Stimulated activated naive CD4-positive, alpha-beta T cell (primary cell): ENCODE results near the gene TOMM70.
A peak's percentile ranks its signal among the peaks of the same experiment; 100 is the strongest.

Source experiments
- DNase-seq, 6 experiments: peaks; one replicate each; lab custom pipeline; 2025; lab: John Stamatoyannopoulos, UW

TOMM70 gene

DNA sequence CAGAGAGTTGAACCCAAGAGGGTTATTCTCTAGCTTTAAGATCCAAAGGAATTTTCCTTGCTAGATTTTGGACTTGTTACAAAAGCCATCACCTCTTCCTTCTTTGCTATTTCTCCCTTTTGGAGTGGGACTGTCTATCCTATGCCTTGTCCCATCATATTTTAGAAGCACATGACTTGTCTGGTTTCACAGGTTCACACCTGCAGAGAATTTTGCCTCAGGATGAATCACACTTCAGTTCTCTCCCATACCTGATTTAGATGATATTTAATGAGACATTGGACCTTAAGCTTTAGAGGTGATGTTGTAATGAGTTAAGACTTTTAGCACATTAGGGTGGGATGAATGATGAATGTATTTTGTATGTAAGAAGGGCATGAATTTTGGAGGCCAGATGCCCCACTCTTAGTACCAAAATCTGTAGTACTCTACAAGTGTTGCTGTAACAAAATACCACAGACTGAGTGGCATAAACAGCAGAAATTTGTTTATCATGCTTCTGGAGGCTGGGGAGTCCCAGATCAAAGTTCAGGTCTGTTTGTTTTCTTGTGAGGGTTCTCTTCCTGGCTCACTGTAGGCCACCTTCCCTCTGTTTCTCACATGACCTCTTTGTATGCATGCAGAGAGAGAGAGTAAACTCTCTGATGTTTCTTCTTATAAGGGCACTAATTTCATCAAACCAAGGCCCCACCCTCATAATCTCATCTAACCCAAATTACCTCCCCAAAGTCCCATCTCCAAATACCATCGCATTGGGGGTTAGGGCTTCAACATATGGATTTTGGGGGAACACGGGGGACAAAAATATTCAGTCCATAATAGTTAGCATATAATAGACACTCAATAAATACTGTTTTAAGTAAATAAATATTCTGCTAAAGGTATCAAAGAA lies 10.4 kb upstream of the TOMM70 start:
- DNase-seq, result no peak

- no peak for DNase-seq
Observed at GRCh38 chr3:100407977-100408532, 7.2 kb upstream of the TOMM70 start.

- no peak for DNase-seq
Observed at GRCh38 chr3:100407164-100407563, 6.3 kb upstream of the TOMM70 start.

GRCh38 chr3:100404250-100404548 lies 3.3 kb upstream of the TOMM70 start:
- no peak for DNase-seq

DNA sequence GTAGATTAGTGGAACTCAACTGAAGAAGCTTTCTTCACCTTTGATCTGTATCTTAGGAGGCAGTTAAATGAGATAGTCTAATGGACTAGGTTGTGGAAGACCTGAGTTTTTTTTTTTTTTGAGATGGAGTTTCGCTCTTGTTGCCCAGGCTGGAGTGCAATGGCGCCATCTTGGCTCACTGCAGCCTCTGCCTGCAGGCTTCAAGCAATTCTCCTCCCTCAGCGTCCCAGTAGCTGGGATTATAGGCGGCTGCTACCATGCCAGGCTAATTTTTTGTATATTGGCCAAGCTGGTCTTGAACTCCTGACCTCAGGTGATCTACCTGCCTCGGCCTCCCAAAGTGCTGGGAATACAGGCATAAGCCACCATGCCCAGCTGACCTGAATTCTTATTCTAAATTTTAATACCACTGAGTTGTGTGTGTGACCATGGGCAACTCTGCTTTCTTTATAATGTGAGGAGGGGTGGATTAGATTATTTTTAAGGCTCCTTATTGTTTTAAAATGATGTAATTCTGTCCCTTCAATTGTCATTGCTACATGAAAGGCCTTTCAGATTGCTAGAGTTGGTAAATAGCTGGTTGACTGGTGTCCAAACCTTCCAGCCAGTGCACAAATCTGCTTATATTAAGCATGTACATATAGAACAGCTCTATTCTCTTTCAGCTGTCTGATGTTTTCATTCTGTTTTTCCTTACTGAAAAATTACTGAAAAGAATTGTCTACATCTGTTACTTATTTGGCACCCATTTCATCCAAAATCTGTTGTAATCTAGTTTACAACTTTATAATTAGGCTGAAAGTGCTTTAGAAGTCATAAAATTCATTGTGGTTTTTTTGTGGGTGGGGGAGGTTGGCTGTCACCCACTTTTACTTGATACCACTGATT lies 2.7 kb upstream of the TOMM70 start:
- DNase-seq, result no peak

- DNase-seq, result no peak
Observed at GRCh38 chr3:100402891-100403290, 2.0 kb upstream of the TOMM70 start.

GRCh38 chr3:100402256-100402655 lies 1.4 kb upstream of the TOMM70 start:
- no peak for DNase-seq

- peak in 3 of 6 experiments; percentile 40 to 75 (median 56) for DNase-seq
Observed at GRCh38 chr3:100401674-100402041, 769 bp upstream of the TOMM70 start.

DNA sequence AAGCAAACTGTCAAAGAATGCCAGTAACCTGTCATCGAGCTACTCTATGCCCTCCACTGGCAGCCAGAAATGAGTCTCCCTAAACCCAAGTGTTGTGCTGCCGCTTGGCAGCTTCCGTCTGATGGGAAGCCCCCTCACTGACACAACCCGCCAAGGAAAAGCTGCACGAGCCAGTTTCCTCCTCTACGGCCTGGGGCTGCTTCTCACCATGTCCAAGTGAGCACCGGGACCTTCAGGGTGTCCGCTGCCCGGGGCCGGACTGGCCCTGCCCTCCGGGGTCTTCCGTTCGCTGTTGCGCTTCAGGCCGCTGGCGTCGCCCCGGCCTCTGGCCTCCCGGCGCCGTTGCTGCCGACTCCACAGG lies 490 bp downstream of the TOMM70 start:
- DNase-seq, result peak; percentile 21 to 60 (median 34)

- DNase-seq, result no peak
Observed at GRCh38 chr3:100399341-100400071, 1.4 kb downstream of the TOMM70 start.

GRCh38 chr3:100396967-100397366 lies 3.9 kb downstream of the TOMM70 start:
- DNase-seq, result no peak

DNA sequence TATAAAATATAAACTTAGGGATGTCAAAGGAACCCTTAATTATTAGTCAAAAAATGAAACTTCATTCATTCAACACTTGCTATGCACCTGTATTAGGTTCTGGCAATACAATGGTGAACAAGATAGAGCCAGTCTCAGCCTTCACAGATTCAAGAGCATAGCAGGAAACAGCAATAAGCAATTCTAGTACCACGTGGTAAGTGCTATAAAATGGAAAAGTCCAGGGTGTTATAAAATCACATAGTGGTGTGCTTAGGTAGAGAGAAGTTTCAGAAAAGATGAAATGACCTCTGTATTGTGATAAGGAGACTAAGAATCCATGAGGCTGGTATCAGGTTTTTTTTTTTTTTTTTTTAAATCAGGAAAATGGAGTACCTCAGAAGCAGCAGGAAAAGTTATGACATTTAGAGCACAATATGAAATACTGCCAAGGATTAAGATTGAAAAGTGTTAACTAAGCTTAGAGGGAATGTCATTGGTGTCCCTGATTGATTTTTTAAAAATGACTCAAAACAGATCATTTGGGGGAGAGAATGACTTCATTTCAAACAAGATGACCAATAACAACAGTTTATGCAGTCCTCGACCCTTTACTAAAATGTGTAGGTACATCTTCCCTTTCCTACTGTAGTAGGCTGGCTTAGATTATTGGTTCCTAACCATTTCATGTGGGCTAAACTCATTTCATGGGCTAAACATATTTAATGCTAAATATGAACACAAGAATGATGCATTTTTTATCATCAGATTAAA lies 5.0 kb downstream of the TOMM70 start:
- no peak for DNase-seq

GRCh38 chr3:100389025-100389424 lies 11.9 kb downstream of the TOMM70 start:
- DNase-seq, result no peak

- no peak for DNase-seq
Observed at GRCh38 chr3:100386437-100387074, 14.3 kb downstream of the TOMM70 start.

DNA sequence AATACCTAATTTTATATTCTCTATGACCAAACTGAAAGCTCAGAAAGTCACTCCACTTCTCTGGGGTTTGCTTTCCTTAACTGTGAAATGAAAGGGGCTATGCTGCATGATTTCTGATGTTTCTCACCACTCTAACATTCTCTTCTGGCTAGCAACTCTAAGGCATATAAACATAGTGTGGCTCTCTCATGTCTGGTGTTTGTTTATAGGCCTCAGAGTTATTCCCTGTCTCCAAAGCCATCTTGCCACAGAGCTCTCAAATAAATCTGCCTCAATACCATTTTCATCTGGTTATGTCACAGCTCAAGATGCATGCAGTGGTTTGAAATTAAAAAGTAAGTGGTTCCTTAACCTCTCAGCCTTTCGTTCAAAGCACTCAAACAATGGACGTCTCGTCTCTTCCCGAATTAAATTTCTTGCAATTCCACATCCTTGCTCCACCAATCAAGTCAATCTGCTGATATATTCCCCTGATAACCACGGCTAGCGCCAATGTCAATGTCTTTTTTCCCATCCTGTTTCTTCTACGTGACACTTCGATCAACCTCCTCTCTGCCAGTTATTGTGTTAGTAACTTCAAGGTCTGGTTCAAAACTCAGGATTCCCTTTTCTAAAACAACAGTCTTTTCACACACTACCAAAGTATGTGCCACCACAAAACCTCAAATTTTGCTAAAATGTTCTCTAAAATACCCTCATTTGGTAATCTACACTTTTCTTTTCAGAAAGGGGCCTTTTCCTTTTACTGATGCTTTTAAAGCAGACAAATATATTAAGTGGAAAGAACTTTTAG lies 16.0 kb downstream of the TOMM70 start:
- no peak for DNase-seq

- DNase-seq, result no peak
Observed at GRCh38 chr3:100376301-100376700, 24.6 kb downstream of the TOMM70 start.

DNA sequence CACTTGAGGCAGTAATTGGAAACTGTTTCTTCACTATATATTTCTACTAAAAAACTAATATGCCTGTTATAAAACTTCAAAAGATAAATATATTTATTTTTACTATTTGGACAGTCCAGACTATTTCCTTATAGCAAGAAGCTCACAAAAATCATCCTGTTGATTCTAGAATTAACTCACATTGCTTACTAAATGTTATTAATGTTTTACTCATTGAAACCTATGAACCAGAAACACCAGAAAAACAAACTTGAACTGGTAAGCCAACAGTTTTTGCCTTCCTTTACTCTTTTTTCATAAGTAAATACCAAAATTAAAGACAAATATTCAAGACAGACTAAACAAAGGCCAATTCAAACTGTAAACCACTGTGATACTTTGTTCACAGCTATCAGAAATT lies 26.4 kb downstream of the TOMM70 start:
- no peak for DNase-seq

DNA sequence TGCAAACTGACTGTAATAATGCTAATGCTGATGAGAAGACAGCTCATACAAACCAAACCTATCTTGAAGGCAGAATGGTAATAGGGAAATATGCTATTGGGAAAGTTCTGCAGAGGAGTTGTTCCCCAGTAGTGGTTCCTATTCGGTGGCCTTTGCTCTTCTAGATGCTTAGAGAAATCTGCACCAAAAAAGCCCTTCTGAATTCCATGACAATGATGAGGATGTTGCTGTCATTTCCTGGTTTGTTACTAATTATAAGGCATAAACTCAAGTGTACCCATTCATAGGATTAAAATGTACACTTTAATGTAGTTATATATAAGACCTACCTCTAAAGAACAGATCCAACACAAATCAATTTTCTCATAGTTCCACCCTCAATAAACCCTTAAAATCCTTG lies 30.1 kb downstream of the TOMM70 start:
- no peak for DNase-seq

- no peak for DNase-seq
Observed at GRCh38 chr3:100368441-100368840, 32.4 kb downstream of the TOMM70 start.

GRCh38 chr3:100366424-100366823 lies 34.5 kb downstream of the TOMM70 start:
- DNase-seq, result no peak
